Mesothelial cell of epicardium (in vitro differentiated cells): ENCODE measurements around the gene EPHA4. TPM values are rescaled to one million over a fixed set of nuclear protein-coding genes. Genes with fewer than 3 reads are reported as not detected.

Source experiments
- DNase-seq, 2 experiments: peaks; one replicate each; pipeline ENCODE4 v3.0.0; 2021; ENCODE audit warnings: low spot score in 2 of 2; ENCODE audit not compliant: unreplicated experiment in 2 of 2
- H3K27ac Mint-ChIP-seq: 2 replicates; pipeline ENCODE4 v1.8.0; 2021; ENCODE audit warnings: mixed read lengths
- H3K27me3 Mint-ChIP-seq: 2 replicates; pipeline ENCODE4 v1.8.0; 2021; ENCODE audit warnings: low read depth, mixed read lengths
- H3K36me3 Mint-ChIP-seq: 2 replicates; pipeline ENCODE4 v1.8.0; 2021; ENCODE audit warnings: mixed read lengths
- H3K4me1 Mint-ChIP-seq: 2 replicates; pipeline ENCODE4 v1.8.0; 2021; ENCODE audit warnings: mixed read lengths
- H3K4me3 Mint-ChIP-seq: 2 replicates; pipeline ENCODE4 v1.8.0; 2021; ENCODE audit warnings: mild to moderate bottlenecking, moderate library complexity, mixed read lengths
- H3K9me3 Mint-ChIP-seq: 2 replicates; pipeline ENCODE4 v1.8.0; 2021; ENCODE audit warnings: mixed read lengths
- total RNA-seq: library from RNA; stranded (reverse); gene quantifications from 3 replicates; pipeline ENCODE4 v1.2.1, GENCODE V29; 2021
- TF ChIP-seq, protein P1 (sequence below): fragments of 200-600 bp; sonication (generic); IDR thresholded peaks from one replicate; pipeline ENCODE4 v1.5.0; 2021; ENCODE audit warnings: antibody characterized with exemption; ENCODE audit not compliant: unreplicated experiment

EPHA4 gene
- total RNA-seq, 1 donor from 2014 or later = 20.5 TPM

DNA sequence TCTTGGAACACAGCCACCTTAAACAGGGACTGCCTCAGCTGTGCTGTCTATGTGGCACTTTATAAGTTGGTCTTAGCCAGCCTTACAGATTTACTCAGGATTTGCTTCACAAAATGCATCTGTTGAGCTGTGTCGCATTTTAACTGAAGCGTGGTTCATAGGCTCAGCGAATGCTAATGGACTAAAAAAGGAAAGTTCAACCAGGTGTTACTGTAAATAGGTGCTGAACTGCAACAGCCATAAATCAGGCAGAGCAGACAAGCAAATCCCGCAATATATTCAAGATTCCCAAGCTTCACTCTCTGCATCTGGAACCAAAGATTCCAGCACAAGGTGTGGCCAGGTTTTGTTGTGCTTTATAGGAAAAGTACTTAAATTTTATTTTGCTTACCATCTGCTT is 130.0 kb downstream of the EPHA4 start:
- Mint-ChIP-seq H3K4me3 (no peak overlapping the region), H3K4me1 (peaks cover 15% of the 10 kb centered on the region), H3K36me3 (peaks cover 16% of the 10 kb centered on the region), H3K27ac (no peak overlapping the region), H3K9me3 (no peaks in the 10 kb centered on the region), H3K27me3 (no peaks in the 10 kb centered on the region)
- DNase-seq = no peak
- TF ChIP-seq, protein P1, sequence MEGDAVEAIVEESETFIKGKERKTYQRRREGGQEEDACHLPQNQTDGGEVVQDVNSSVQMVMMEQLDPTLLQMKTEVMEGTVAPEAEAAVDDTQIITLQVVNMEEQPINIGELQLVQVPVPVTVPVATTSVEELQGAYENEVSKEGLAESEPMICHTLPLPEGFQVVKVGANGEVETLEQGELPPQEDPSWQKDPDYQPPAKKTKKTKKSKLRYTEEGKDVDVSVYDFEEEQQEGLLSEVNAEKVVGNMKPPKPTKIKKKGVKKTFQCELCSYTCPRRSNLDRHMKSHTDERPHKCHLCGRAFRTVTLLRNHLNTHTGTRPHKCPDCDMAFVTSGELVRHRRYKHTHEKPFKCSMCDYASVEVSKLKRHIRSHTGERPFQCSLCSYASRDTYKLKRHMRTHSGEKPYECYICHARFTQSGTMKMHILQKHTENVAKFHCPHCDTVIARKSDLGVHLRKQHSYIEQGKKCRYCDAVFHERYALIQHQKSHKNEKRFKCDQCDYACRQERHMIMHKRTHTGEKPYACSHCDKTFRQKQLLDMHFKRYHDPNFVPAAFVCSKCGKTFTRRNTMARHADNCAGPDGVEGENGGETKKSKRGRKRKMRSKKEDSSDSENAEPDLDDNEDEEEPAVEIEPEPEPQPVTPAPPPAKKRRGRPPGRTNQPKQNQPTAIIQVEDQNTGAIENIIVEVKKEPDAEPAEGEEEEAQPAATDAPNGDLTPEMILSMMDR = no peak

DNA sequence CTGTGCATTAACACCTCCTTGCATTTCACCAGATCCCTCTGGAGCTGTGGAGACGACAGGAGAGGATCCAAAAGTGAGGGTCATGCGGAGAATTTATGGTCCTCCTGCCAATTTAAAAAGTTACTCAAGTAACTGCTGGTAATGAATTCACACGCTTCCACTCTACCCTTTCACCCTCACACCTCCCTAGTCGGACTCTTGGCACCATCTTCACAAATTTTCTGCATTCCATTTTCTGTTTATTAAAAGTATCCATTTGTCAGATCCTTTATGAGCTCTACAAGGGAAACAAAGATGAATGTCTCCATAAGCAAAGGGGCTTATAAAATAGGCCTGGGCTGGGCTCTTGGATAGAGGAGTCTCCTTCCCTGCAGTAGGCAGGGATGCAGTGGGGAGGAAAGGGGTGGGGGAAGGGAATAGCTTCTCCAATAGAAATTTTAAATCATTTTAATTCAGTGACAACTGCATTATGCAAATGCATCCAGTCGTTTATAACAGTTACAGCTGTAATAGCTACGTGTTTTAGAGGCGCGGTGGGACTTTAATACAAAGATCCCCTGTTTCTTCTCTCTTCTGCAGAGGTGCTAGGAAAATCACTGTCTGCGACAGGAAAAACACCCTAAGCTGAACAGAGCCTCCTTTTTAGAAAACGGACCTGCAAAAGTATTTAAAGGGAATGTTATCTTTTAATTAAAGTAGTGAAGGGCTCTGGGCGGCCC is 132.2 kb downstream of the EPHA4 start:
- Mint-ChIP-seq H3K36me3 (peaks cover 16% of the 10 kb centered on the region), H3K27me3 (no peaks in the 10 kb centered on the region), H3K4me1 (peaks cover 31% of the 10 kb centered on the region)

DNA sequence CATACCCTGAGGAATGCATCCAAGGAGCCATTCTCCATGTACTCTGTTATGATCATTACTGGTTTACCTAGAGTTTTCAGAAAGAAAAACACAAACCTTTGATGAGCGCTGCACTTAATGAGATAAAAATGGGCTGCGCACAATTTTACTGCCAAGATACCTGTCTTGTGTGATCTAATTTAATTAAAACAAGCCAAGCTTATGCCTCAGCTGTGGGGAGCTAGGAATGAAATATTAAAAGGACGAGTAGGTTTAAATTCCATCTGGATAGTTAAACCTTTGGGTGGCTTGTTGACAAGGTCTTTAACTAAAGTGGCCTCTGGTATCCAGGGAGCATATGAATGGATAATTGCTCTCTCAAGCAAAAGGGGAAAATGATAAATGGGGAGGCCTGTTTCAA is 135.0 kb downstream of the EPHA4 start:
- TF ChIP-seq, protein P1 = no peak
- Mint-ChIP-seq H3K27ac (peak overlapping the region; percentile 8), H3K4me3 (no peak overlapping the region), H3K36me3 (peaks cover 25% of the 10 kb centered on the region), H3K27me3 (no peaks in the 10 kb centered on the region), H3K4me1 (peaks cover 38% of the 10 kb centered on the region), H3K9me3 (peaks cover 6% of the 10 kb centered on the region)
- no peak for DNase-seq

More for the DNA sequence above, 132.2 kb downstream of the EPHA4 start:
- Mint-ChIP-seq H3K9me3 (no peaks in the 10 kb centered on the region), H3K27ac (no peak overlapping the region), H3K4me3 (no peak overlapping the region)
- DNase-seq = no peak
- TF ChIP-seq, protein P1 = no peak

DNA sequence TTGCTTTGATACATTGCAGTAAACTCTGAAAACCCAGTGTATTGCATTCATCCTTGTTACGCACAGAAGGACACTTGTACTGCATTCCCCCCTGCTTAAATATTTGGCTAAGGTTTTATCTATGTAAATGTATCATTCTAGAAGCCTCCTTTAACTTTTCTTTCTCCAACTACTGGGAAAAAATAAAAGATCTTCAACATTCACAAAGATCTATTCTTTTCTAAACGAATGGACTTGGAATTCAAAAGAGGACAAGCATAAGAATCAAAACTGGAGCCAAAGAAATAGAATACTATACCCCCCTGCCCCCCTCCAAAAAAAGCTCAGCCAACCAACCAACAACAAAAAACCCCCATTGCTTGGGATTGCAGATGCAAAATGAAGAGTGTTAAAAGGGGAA is 136.9 kb downstream of the EPHA4 start:
- Mint-ChIP-seq H3K27ac (no peak overlapping the region), H3K4me1 (peaks cover 35% of the 10 kb centered on the region), H3K4me3 (no peak overlapping the region), H3K36me3 (peaks cover 12% of the 10 kb centered on the region), H3K27me3 (no peaks in the 10 kb centered on the region), H3K9me3 (peaks cover 6% of the 10 kb centered on the region)
- DNase-seq = no peak
- TF ChIP-seq, protein P1 = no peak

- H3K27ac Mint-ChIP-seq = peak overlapping the region; percentile 7
- peaks cover 6% of the 10 kb centered on the region for H3K9me3 Mint-ChIP-seq
- TF ChIP-seq, protein P1 = no peak
- H3K27me3 Mint-ChIP-seq = no peaks in the 10 kb centered on the region
- H3K4me1 Mint-ChIP-seq = peaks cover 35% of the 10 kb centered on the region
- DNase-seq = no peak
- H3K4me3 Mint-ChIP-seq = no peak overlapping the region
- H3K36me3 Mint-ChIP-seq = peaks cover 18% of the 10 kb centered on the region
Observed at GRCh38 chr2:221434142-221434541, 138.0 kb downstream of the EPHA4 start.

GRCh38 chr2:221431477-221431876 is 140.6 kb downstream of the EPHA4 start:
- Mint-ChIP-seq H3K36me3 (peaks cover 24% of the 10 kb centered on the region), H3K27ac (no peak overlapping the region), H3K4me3 (no peak overlapping the region)

More at GRCh38 chr2:221431477-221431876, 140.6 kb downstream of the EPHA4 start:
- TF ChIP-seq, protein P1 = no peak
- Mint-ChIP-seq H3K9me3 (peaks cover 6% of the 10 kb centered on the region), H3K4me1 (peaks cover 26% of the 10 kb centered on the region), H3K27me3 (no peaks in the 10 kb centered on the region)
- DNase-seq = no peak
